ENCODE measurements around the gene C16orf95. TPM values are rescaled to one million over a fixed set of nuclear protein-coding genes. Genes with fewer than 3 reads are reported as not detected.

C16orf95 gene
- total and polyA plus RNA-seq, 7 experiments from 2014 or later, result 1.3 to 8.6 (median 2.7) TPM

GRCh38 chr16:87334651-87335624, 17.7 kb upstream of the C16orf95 start:
- peak overlapping the region in 2 of 9 donors; percentile 59 to 75 for H3K27ac Mint-ChIP-seq
- CTCF ChIA-PET, result no interaction called here

GRCh38 chr16:87333581-87334331, 16.6 kb upstream of the C16orf95 start:
- no peak for ATAC-seq
- no peaks in the 10 kb centered on the region for H3K9me3 ChIP-seq (ENCODE audit: control insufficient read depth in 2 of 3, low read length in 3 of 3)
- peak overlapping the region in 1 of 10 donors; percentile 25 for H3K4me3 Mint-ChIP-seq
- no peak overlapping the region for H3K27ac ChIP-seq (ENCODE audit: low read depth, low read length)
- H3K27me3 Mint-ChIP-seq, result no peaks in the 10 kb centered on the region
- peaks cover 2 to 16% (median 12%) of the 10 kb centered on the region in 7 donors for H3K4me1 Mint-ChIP-seq
- CTCF ChIA-PET, result no interaction called here
- intact Hi-C loops (cut with micrococcal nuclease), result no loop called here
- H3K36me3 Mint-ChIP-seq, result peaks cover 3 to 34% (median 7%) of the 10 kb centered on the region in 5 donors
- H3K9me3 Mint-ChIP-seq, result no peaks in the 10 kb centered on the region
- POLR2A ChIA-PET, result no interaction called here
- H3K4me1 ChIP-seq (ENCODE audit: control insufficient read depth in 2 of 2, insufficient read depth in 2 of 2, low read length in 2 of 2), result peaks cover 0 to 7% of the 10 kb centered on the region in 2 donors
- peak overlapping the region in 1 of 9 donors; percentile 36 for H3K27ac Mint-ChIP-seq
- H3K36me3 ChIP-seq (ENCODE audit: control insufficient read depth in 2 of 3, insufficient read depth in 3 of 3, low read length in 3 of 3), result peaks cover 0 to 75% (median 12%) of the 10 kb centered on the region in 3 experiments
- no peak for DNase-seq
- H3K27me3 ChIP-seq (ENCODE audit: control insufficient read depth in 2 of 2, insufficient read depth in 2 of 2, low read length in 2 of 2), result no peaks in the 10 kb centered on the region
- no peak overlapping the region for H3K4me3 ChIP-seq (ENCODE audit: low read length)

More at GRCh38 chr16:87334651-87335624, 17.7 kb upstream of the C16orf95 start:
- H3K36me3 Mint-ChIP-seq, result peaks cover 3 to 43% (median 14%) of the 10 kb centered on the region in 5 donors
- H3K4me1 Mint-ChIP-seq, result peaks cover 2 to 21% (median 15%) of the 10 kb centered on the region in 7 donors
- Histone ChIP-seq H3K36me3 (ENCODE audit: control insufficient read depth in 2 of 3, insufficient read depth in 3 of 3, low read length in 3 of 3) (peaks cover 0 to 73% (median 12%) of the 10 kb centered on the region in 3 experiments), H3K4me3 (ENCODE audit: low read length) (no peak overlapping the region), H3K27ac (ENCODE audit: low read depth, low read length) (no peak overlapping the region), H3K9me3 (ENCODE audit: control insufficient read depth in 2 of 3, low read length in 3 of 3) (no peaks in the 10 kb centered on the region), H3K4me1 (ENCODE audit: control insufficient read depth in 2 of 2, insufficient read depth in 2 of 2, low read length in 2 of 2) (peaks cover 0 to 7% of the 10 kb centered on the region in 2 donors), H3K27me3 (ENCODE audit: control insufficient read depth in 2 of 2, insufficient read depth in 2 of 2, low read length in 2 of 2) (no peaks in the 10 kb centered on the region)
- H3K9me3 Mint-ChIP-seq, result peaks cover 0 to 3% (median 0%) of the 10 kb centered on the region in 11 donors
- H3K27me3 Mint-ChIP-seq, result no peaks in the 10 kb centered on the region
- peak overlapping the region in 1 of 10 donors; percentile 58 for H3K4me3 Mint-ChIP-seq
- no peak for DNase-seq
- ATAC-seq, result no peak
- intact Hi-C loops (cut with micrococcal nuclease), result no loop called here
- POLR2A ChIA-PET, result interaction anchor here (2.2 kb wide), 1 partner anchor 10 kb away, joined by 6 read pairs; no protein-coding TSS in a partner anchor

DNA sequence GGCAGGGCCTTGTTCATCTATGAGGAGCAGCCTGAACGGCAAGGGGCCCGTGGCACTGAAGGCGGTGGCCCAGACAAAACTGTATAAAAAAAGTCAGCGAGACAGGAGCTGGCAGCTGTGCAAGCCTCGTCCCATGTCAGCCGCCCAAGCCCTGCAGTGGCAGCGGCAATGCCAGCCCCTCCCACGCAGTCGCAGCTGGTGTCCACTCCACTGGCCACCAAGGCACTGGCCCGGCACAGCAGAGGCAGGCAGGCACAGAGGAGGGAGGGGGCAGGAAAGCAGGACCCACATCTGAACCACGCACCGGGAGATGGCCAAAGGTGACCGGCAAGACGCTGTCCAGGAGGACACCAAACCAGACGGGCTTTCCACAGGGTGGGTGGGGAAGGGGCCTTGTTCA, 15.9 kb upstream of the C16orf95 start:
- ChIA-PET CTCF (interaction anchor here (0.6 kb wide), 1 partner anchor 18 kb away, joined by 3 read pairs; no protein-coding TSS in a partner anchor), POLR2A (no interaction called here)
- H3K9me3 Mint-ChIP-seq, result no peaks in the 10 kb centered on the region
- no peak overlapping the region for H3K27ac ChIP-seq (ENCODE audit: low read depth, low read length)
- H3K36me3 ChIP-seq (ENCODE audit: control insufficient read depth in 2 of 3, insufficient read depth in 3 of 3, low read length in 3 of 3), result peaks cover 0 to 81% (median 12%) of the 10 kb centered on the region in 3 experiments
- H3K4me1 Mint-ChIP-seq, result peaks cover 2 to 15% (median 10%) of the 10 kb centered on the region in 7 donors
- H3K27me3 Mint-ChIP-seq, result no peaks in the 10 kb centered on the region
- H3K27me3 ChIP-seq (ENCODE audit: control insufficient read depth in 2 of 2, insufficient read depth in 2 of 2, low read length in 2 of 2), result no peaks in the 10 kb centered on the region
- DNase-seq, result no peak
- H3K4me3 Mint-ChIP-seq, result no peak overlapping the region
- peaks cover 0 to 7% of the 10 kb centered on the region in 2 donors for H3K4me1 ChIP-seq (ENCODE audit: control insufficient read depth in 2 of 2, insufficient read depth in 2 of 2, low read length in 2 of 2)
- no peak for ATAC-seq
- peaks cover 3 to 32% (median 5%) of the 10 kb centered on the region in 5 donors for H3K36me3 Mint-ChIP-seq
- no peak overlapping the region for H3K4me3 ChIP-seq (ENCODE audit: low read length)
- intact Hi-C loops (cut with micrococcal nuclease), result no loop called here
- peak overlapping the region in 1 of 9 donors; percentile 67 for H3K27ac Mint-ChIP-seq
- H3K9me3 ChIP-seq (ENCODE audit: control insufficient read depth in 2 of 3, low read length in 3 of 3), result no peaks in the 10 kb centered on the region

DNA sequence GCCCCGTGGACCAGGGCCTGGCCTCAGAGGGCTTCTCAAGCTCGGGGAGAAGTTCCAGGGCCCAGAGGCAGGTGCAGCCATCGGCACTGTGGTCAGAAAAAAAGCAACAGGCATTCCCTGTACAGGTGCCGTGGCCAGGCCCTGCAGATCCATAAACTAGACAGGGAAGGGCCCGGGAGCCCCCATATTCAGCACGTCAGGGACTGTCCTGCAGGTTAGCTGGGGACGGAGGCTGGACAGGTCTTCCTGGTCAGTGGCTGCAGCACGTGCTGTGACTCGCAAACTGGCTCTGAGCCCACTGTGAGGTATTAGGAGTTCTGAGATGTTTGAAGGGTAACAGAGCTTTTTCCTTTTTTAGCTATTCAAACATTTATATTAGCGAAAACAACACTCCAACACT, 15.0 kb upstream of the C16orf95 start:
- H3K9me3 Mint-ChIP-seq, result no peaks in the 10 kb centered on the region
- Histone ChIP-seq H3K9me3 (ENCODE audit: control insufficient read depth in 2 of 3, low read length in 3 of 3) (no peaks in the 10 kb centered on the region), H3K27ac (ENCODE audit: low read depth, low read length) (no peak overlapping the region), H3K27me3 (ENCODE audit: control insufficient read depth in 2 of 2, insufficient read depth in 2 of 2, low read length in 2 of 2) (no peaks in the 10 kb centered on the region), H3K4me1 (ENCODE audit: control insufficient read depth in 2 of 2, insufficient read depth in 2 of 2, low read length in 2 of 2) (peaks cover 0 to 1% of the 10 kb centered on the region in 2 donors), H3K36me3 (ENCODE audit: control insufficient read depth in 2 of 3, insufficient read depth in 3 of 3, low read length in 3 of 3) (peaks cover 0 to 86% (median 12%) of the 10 kb centered on the region in 3 experiments), H3K4me3 (ENCODE audit: low read length) (no peak overlapping the region)
- no peak for DNase-seq
- peaks cover 1 to 29% (median 5%) of the 10 kb centered on the region in 5 donors for H3K36me3 Mint-ChIP-seq
- intact Hi-C loops (cut with micrococcal nuclease), result no loop called here
- ChIA-PET POLR2A (no interaction called here), CTCF (interaction anchor here (1.2 kb wide), 1 partner anchor 9 kb away, joined by 4 read pairs; no protein-coding TSS in a partner anchor)
- no peak for ATAC-seq
- no peak overlapping the region for H3K4me3 Mint-ChIP-seq
- H3K27ac Mint-ChIP-seq, result no peak overlapping the region
- H3K4me1 Mint-ChIP-seq, result peaks cover under 1 to 7% (median 5%) of the 10 kb centered on the region in 7 donors
- H3K27me3 Mint-ChIP-seq, result no peaks in the 10 kb centered on the region

GRCh38 chr16:87331241-87331801, 14.1 kb upstream of the C16orf95 start:
- DNase-seq (no peak), ATAC-seq (no peak)
- no peaks in the 10 kb centered on the region for H3K27me3 Mint-ChIP-seq
- Histone ChIP-seq H3K4me1 (ENCODE audit: control insufficient read depth in 2 of 2, insufficient read depth in 2 of 2, low read length in 2 of 2) (no peaks in the 10 kb centered on the region), H3K27me3 (ENCODE audit: control insufficient read depth in 2 of 2, insufficient read depth in 2 of 2, low read length in 2 of 2) (no peaks in the 10 kb centered on the region), H3K36me3 (ENCODE audit: control insufficient read depth in 2 of 3, insufficient read depth in 3 of 3, low read length in 3 of 3) (peaks cover 0 to 83% (median 12%) of the 10 kb centered on the region in 3 experiments), H3K27ac (ENCODE audit: low read depth, low read length) (no peak overlapping the region), H3K4me3 (ENCODE audit: low read length) (no peak overlapping the region), H3K9me3 (ENCODE audit: control insufficient read depth in 2 of 3, low read length in 3 of 3) (no peaks in the 10 kb centered on the region)
- ChIA-PET CTCF (interaction anchor here (1.2 kb wide), 1 partner anchor 8 kb away, joined by 4 read pairs; no protein-coding TSS in a partner anchor), POLR2A (no interaction called here)
- H3K4me3 Mint-ChIP-seq, result no peak overlapping the region
- H3K36me3 Mint-ChIP-seq, result peaks cover 1 to 27% (median 5%) of the 10 kb centered on the region in 5 donors
- intact Hi-C loops (cut with micrococcal nuclease), result no loop called here
- no peaks in the 10 kb centered on the region for H3K9me3 Mint-ChIP-seq
- H3K4me1 Mint-ChIP-seq, result peaks cover 0 to 5% (median 0%) of the 10 kb centered on the region in 7 donors
- H3K27ac Mint-ChIP-seq, result no peak overlapping the region

DNA sequence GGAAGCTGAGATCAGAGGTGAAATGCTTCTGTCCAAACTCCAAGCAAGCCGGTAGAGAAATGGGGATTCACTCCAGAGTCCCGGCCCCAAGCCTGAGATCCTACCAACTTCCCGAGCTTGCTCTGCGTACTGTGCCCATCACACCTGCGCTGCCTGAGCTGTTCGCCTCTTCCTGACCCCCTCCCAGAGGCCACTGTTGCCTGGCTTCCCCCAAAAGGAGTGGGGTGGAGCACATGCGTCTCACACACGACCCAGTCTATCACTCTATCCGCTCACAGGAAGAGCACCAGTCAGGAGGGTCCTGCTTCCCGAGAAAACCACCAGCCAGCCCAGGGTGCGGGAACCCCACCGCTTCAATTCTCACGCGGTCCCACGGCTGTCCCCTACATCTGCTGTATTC, 13.5 kb upstream of the C16orf95 start:
- peaks cover 1 to 22% (median 5%) of the 10 kb centered on the region in 5 donors for H3K36me3 Mint-ChIP-seq
- CTCF ChIA-PET, result no interaction called here
- no peak for ATAC-seq
- peak overlapping the region in 2 of 9 donors; percentile 55 to 57 for H3K27ac Mint-ChIP-seq
- H3K4me3 Mint-ChIP-seq, result no peak overlapping the region
- no peaks in the 10 kb centered on the region for H3K27me3 Mint-ChIP-seq
- no peaks in the 10 kb centered on the region for H3K9me3 Mint-ChIP-seq
- H3K4me1 Mint-ChIP-seq, result peaks cover 0 to 5% (median 3%) of the 10 kb centered on the region in 7 donors
- no peak overlapping the region for H3K4me3 ChIP-seq (ENCODE audit: low read length)
- POLR2A ChIA-PET, result no interaction called here
- H3K36me3 ChIP-seq (ENCODE audit: control insufficient read depth in 2 of 3, insufficient read depth in 3 of 3, low read length in 3 of 3), result peaks cover 0 to 77% (median 12%) of the 10 kb centered on the region in 3 experiments
- DNase-seq, result no peak
- no peaks in the 10 kb centered on the region for H3K9me3 ChIP-seq (ENCODE audit: control insufficient read depth in 2 of 3, low read length in 3 of 3)
- no peak overlapping the region for H3K27ac ChIP-seq (ENCODE audit: low read depth, low read length)
- no peaks in the 10 kb centered on the region for H3K27me3 ChIP-seq (ENCODE audit: control insufficient read depth in 2 of 2, insufficient read depth in 2 of 2, low read length in 2 of 2)
- intact Hi-C loops (cut with micrococcal nuclease), result no loop called here
- H3K4me1 ChIP-seq (ENCODE audit: control insufficient read depth in 2 of 2, insufficient read depth in 2 of 2, low read length in 2 of 2), result no peaks in the 10 kb centered on the region

Measured in naive thymus-derived CD4-positive, alpha-beta T cell (primary cell).